Fibroblast of skin of abdomen (primary cell): ENCODE data around the gene SIAH1.
"Not testable (repeated sequence)": the region's sequence is repeated elsewhere in the genome, so short reads cannot be mapped to it uniquely, and the experiment has no call there.

ENCODE experiments used
- DNase-seq: peaks from one replicate; pipeline ENCODE4 v3.0.0-alpha.2; 2013

The SIAH1 gene

DNA sequence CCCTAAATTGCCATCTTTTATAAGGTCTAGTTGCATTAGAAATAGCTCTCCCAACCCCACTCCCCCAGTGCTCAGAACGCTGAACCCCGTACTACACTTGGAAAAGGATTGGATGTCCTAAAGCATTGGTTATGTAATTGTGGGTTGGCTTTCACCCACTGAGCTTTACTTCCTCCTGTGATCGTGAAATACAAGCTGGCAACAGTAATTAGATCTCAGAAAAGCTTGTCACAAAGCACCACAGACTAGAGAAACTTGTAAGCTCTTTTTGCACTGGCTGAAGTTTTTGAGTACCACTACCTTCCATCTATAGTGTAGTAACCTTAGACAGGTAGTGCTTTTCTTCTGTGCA lies 54.4 kb downstream of the SIAH1 start:
- DNase-seq = no peak

GRCh38 chr16:48330189-48330840 lies 54.9 kb downstream of the SIAH1 start:
- DNase-seq = no peak

DNA sequence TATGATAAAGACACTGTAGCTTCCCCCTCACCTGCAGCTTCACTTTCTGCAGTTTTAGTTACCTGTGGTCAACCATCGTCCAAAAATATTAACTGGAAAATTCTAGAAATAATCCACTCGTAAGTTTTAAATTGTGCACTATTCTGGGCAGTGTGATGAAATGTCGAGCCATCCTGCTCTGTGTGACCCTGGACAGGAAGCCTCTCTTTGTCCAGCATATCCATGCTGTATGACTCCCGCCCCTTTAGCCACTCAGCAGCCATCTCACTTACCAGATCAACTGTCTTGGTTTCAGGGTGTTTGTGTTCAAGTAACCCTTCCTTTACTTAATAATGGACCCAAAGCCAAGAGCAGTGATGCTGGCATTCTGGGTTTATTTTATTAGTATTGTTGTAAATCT lies 56.1 kb downstream of the SIAH1 start:
- DNase-seq = no peak

DNA sequence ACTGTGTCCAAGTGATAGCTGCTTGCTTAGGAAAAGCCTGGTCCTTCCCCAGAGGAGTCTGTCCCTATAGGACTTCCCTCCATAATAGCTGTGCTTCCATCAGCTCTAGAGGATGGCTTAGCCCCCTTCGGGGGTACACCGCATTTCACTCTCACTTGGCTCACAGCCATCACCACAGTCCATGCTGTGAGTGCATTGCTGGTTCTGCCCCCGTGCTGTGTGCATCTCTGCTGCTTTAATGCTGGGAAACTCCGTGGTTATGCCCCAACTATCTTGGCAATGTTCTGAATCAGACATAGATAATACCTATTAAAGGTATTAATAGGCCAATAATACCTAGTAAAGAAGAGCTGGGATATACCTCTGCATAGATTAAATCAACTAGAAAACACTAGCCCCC lies 58.3 kb downstream of the SIAH1 start:
- DNase-seq = no peak

DNA sequence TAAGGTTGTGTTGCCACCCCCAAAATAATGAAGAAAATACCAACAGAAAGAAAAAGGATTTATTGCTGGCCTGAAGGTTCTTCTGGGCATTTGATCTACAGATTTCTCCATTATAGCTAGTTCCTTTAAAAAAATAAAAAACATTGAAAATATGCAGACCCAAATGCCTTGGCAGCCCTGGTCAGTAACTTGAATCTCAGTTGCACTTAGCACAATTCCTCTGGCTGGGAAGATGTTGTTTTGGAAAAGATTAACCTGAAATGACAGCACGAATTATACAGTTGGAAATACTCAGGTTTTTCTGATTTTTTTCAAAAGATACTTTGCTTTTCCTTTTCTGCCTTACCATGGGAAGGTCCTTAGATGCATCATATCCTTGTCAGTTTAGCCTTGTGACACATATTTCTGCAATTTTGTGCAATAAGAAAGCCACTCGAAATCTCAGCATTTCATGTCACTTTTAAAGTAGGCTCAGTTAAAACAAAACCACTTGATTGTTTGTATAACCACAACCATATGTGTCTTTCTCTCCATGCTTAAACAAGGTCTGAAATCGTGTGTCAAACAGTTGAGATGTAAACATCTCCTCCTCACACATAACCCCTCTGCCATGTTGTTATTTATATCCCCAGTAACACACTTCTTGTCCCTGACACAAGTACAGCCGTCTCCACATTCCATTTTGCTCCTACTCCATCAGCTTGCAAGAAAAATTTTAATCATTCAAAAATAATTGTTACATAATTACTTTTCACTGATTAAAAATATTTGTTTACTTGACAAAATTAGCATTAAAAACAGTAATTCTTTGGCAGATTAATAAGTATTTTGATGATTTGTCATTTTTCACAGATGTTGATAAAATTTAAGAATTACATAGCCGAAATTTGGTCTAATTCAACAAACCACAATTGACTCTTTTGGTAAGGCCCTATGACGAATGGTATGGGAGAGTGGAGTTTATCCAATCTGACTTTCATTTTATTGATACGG lies 61.1 kb downstream of the SIAH1 start:
- peak; percentile 16 for DNase-seq

DNA sequence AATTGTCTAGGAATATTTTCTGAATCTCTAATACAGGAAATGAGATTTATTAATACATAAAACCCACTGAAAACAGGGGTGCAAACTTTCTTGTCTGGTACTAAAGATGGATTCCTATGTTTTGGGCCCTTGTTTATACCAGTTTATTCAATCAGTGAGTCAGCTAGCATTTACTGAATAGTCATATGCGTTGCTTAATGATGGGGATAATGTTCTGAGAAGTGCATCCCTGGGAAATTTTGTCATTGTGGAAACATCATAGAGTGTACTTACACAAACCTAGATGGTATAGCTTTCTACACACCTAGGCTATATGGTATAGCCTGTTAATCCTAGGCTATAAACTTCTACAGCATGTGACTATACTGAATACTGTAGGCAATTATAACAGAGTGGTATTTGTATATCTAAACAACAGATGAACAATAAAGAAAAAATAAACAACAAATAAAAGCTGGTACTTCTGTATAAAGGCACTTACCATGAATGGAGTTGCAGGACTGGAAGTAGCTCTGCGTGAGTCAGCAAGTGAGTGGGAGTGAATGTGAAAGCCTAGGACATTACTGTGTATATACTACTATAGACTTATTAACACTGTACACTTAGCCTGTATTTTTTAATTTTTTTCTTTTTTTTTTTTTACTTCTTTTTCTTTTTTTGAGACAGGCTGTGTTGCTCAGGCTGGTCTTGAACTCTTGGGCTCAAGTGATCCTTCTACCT lies 63.7 kb downstream of the SIAH1 start:
- DNase-seq = peak; percentile 13

DNA sequence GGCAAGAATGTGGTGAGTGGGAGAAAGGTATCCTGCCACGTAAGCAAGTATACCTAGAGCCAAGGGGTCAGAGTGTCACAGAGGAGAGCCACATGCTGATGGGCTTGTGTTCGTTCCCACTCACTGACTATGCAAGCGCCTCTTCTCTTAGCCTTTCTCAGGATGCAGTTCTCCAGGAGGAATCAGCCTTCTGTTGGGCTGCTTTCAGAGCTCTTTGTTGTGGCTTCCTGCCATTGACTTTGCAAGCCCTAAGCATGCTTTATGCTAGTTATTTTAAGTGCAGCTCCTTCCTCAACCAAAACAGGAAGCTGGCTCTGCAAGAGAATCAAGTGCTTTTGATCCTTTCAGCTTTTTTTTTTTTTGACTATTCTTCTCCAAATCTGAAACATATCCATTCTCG lies 66.6 kb downstream of the SIAH1 start:
- DNase-seq = peak; percentile 76

GRCh38 chr16:48317614-48318315 lies 67.4 kb downstream of the SIAH1 start:
- DNase-seq = peak; percentile 97

DNA sequence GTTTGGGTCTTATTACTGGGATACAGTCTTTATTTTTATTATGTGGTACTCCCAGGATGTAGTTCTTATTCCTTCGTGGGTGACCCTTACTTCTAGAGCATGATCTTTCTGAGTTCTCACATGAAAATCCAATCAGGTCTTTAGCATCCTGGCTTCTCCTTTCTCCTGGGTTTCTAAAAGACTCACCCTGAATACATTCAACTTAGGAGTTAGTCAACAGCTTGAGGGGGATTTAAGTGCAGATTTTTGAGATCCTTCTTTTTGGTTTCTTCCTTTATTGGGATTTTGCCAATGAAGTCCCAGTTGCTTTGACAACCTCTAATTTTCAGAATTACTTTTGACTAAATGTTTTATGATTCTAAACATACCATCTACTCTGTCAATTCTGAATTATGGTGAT lies 68.2 kb downstream of the SIAH1 start:
- peak; percentile 14 for DNase-seq

GRCh38 chr16:48313905-48314304 lies 71.3 kb downstream of the SIAH1 start:
- not testable (repeated sequence) for DNase-seq

GRCh38 chr16:48310908-48311641 lies 74.1 kb downstream of the SIAH1 start:
- no peak for DNase-seq
